Trophoblast cell (in vitro differentiated cells and primary cell): ENCODE results near the gene KPNA4.
"Not testable (repeated sequence)": the region's sequence is repeated elsewhere in the genome, so short reads cannot be mapped to it uniquely, and the experiment has no call there.

ENCODE experiments used
- DNase-seq, 2 donors: peaks; one replicate each; pipeline ENCODE4 v3.0.0-alpha.2; 2016
- H2AFZ ChIP-seq: 2 replicates; pipeline ENCODE4 v1.6.1; 2013; ENCODE audit warnings: low read length, moderate library complexity, mild to moderate bottlenecking; ENCODE audit not compliant: insufficient read depth, poor library complexity
- H2AK5ac ChIP-seq: 2 replicates; pipeline ENCODE4 v1.6.1; 2013; ENCODE audit warnings: mild to moderate bottlenecking, low read length
- H2BK120ac ChIP-seq: 2 replicates; pipeline ENCODE4 v1.6.1; 2013; ENCODE audit warnings: low read length, mild to moderate bottlenecking, moderate library complexity; ENCODE audit not compliant: insufficient read depth, poor library complexity
- H2BK12ac ChIP-seq: 2 replicates; pipeline ENCODE4 v1.6.1; 2013; ENCODE audit warnings: mild to moderate bottlenecking, low read length, moderate library complexity
- H2BK5ac ChIP-seq: 2 replicates; pipeline ENCODE4 v1.6.1; 2013; ENCODE audit warnings: low read length, low read depth, moderate library complexity, mild to moderate bottlenecking; ENCODE audit not compliant: poor library complexity
- H3K14ac ChIP-seq: 2 replicates; pipeline ENCODE4 v1.6.1; 2013; ENCODE audit warnings: mild to moderate bottlenecking, low read length
- H3K18ac ChIP-seq: 2 replicates; pipeline ENCODE4 v1.6.1; 2013; ENCODE audit warnings: mild to moderate bottlenecking, low read length
- H3K23ac ChIP-seq: 2 replicates; pipeline ENCODE4 v1.6.1; 2013; ENCODE audit warnings: low read length
- H3K27ac ChIP-seq: 2 replicates; pipeline ENCODE4 v1.5.1; 2013; ENCODE audit warnings: low read depth, mild to moderate bottlenecking, inconsistent platforms, low read length, moderate library complexity
- H3K27me3 ChIP-seq: 2 replicates; pipeline ENCODE4 v1.6.1; 2013; ENCODE audit warnings: inconsistent platforms, mild to moderate bottlenecking, low read length, moderate library complexity; ENCODE audit not compliant: insufficient read depth
- H3K36me3 ChIP-seq, 2 experiments: 1 replicate in 1 of 2; 2 replicates in 1 of 2; pipeline ENCODE4 v1.6.1; 2013; ENCODE audit warnings: low read length in 2 of 2, mild to moderate bottlenecking in 2 of 2, moderate library complexity in 1 of 2; ENCODE audit not compliant: insufficient read depth in 2 of 2, control insufficient read depth in 1 of 2
- H3K4ac ChIP-seq: 2 replicates; pipeline ENCODE4 v1.6.1; 2013; ENCODE audit warnings: low read depth, mild to moderate bottlenecking, low read length, moderate library complexity
- H3K4me1 ChIP-seq, 2 experiments: 1 replicate in 1 of 2; 2 replicates in 1 of 2; pipeline ENCODE4 v1.6.1; 2013; ENCODE audit warnings: low read length in 2 of 2, mild to moderate bottlenecking in 2 of 2, moderate library complexity in 1 of 2; ENCODE audit not compliant: insufficient read depth in 2 of 2, control insufficient read depth in 1 of 2
- H3K4me2 ChIP-seq: 2 replicates; pipeline ENCODE4 v1.6.1; 2013; ENCODE audit warnings: inconsistent platforms, mild to moderate bottlenecking, low read length, moderate library complexity
- H3K4me3 ChIP-seq: 2 replicates; pipeline ENCODE4 v1.5.1; 2013; ENCODE audit warnings: mild to moderate bottlenecking, low read depth, low read length, inconsistent platforms
- H3K79me1 ChIP-seq: one replicate; pipeline ENCODE4 v1.6.1; 2013; ENCODE audit warnings: low read length
- H3K79me2 ChIP-seq: 2 replicates; pipeline ENCODE4 v1.6.1; 2013; ENCODE audit warnings: low read length, mild to moderate bottlenecking; ENCODE audit not compliant: control insufficient read depth, insufficient read depth, poor library complexity
- H3K9ac ChIP-seq: 2 replicates; pipeline ENCODE4 v1.6.1; 2013; ENCODE audit warnings: mild to moderate bottlenecking, low read length
- H3K9me3 ChIP-seq: 2 replicates; pipeline ENCODE4 v1.6.1; 2013; ENCODE audit warnings: low read depth, mild to moderate bottlenecking, control low read depth, inconsistent platforms, low read length; ENCODE audit not compliant: insufficient read depth
- H4K12ac ChIP-seq: 2 replicates; pipeline ENCODE4 v1.6.1; 2013; ENCODE audit warnings: low read depth, mild to moderate bottlenecking, low read length, moderate library complexity
- H4K8ac ChIP-seq: 2 replicates; pipeline ENCODE4 v1.6.1; 2013; ENCODE audit warnings: low read depth, mild to moderate bottlenecking, low read length, moderate library complexity
- H4K91ac ChIP-seq: one replicate; pipeline ENCODE4 v1.6.1; 2013; ENCODE audit warnings: low read depth, mild to moderate bottlenecking, low read length, moderate library complexity
- WGBS: extraction: QIAGEN DNeasy Blood & Tissue Kit; methylation state at CpG from one replicate; pipeline ENCODE4 v1.1.7; 2013; ENCODE audit warnings: missing lambda C conversion rate; ENCODE audit not compliant: insufficient read length, insufficient coverage; ENCODE audit errors: extremely low coverage; 5-methylcytosine and 5-hydroxymethylcytosine counted together

Gene KPNA4

GRCh38 chr3:160608870-160609269 lies 43.5 kb upstream of the KPNA4 start:
- H3K27me3 ChIP-seq = no peaks in the 10 kb centered on the region
- no peaks in the 10 kb centered on the region for H3K4me1 ChIP-seq
- no peak overlapping the region for H3K23ac ChIP-seq
- H3K36me3 ChIP-seq = no peaks in the 10 kb centered on the region
- WGBS = no CpG with 5 or more reads among the region's 2 CpGs
- H3K4me3 ChIP-seq = no peak overlapping the region
- no peak overlapping the region for H4K12ac ChIP-seq
- H3K9me3 ChIP-seq = no peaks in the 10 kb centered on the region
- no peaks in the 10 kb centered on the region for H3K79me1 ChIP-seq
- no peak overlapping the region for H2AFZ ChIP-seq
- no peak overlapping the region for H2AK5ac ChIP-seq
- H2BK12ac ChIP-seq = no peak overlapping the region
- no peak overlapping the region for H3K4me2 ChIP-seq
- no peak overlapping the region for H3K18ac ChIP-seq
- no peak overlapping the region for H3K27ac ChIP-seq
- H3K79me2 ChIP-seq = no peaks in the 10 kb centered on the region
- no peak overlapping the region for H4K8ac ChIP-seq
- no peak overlapping the region for H2BK5ac ChIP-seq
- H3K4ac ChIP-seq = no peak overlapping the region
- H3K9ac ChIP-seq = no peak overlapping the region
- no peak overlapping the region for H3K14ac ChIP-seq
- no peak for DNase-seq
- H2BK120ac ChIP-seq = no peak overlapping the region
- H4K91ac ChIP-seq = no peak overlapping the region

- H3K4me2 ChIP-seq = no peak overlapping the region
- no peak overlapping the region for H3K27ac ChIP-seq
- H2BK5ac ChIP-seq = no peak overlapping the region
- WGBS = no CpG with 5 or more reads among the region's 3 CpGs
- no peak overlapping the region for H2BK120ac ChIP-seq
- H3K14ac ChIP-seq = no peak overlapping the region
- no peaks in the 10 kb centered on the region for H3K79me2 ChIP-seq
- H2AK5ac ChIP-seq = no peak overlapping the region
- no peaks in the 10 kb centered on the region for H3K79me1 ChIP-seq
- H4K12ac ChIP-seq = no peak overlapping the region
- H2AFZ ChIP-seq = no peak overlapping the region
- H2BK12ac ChIP-seq = no peak overlapping the region
- no peak overlapping the region for H3K9ac ChIP-seq
- no peak for DNase-seq
- H4K91ac ChIP-seq = no peak overlapping the region
- H3K4me1 ChIP-seq = no peaks in the 10 kb centered on the region
- H3K23ac ChIP-seq = no peak overlapping the region
- H3K18ac ChIP-seq = no peak overlapping the region
- H3K4me3 ChIP-seq = no peak overlapping the region
- no peaks in the 10 kb centered on the region for H3K9me3 ChIP-seq
- H4K8ac ChIP-seq = no peak overlapping the region
- no peaks in the 10 kb centered on the region for H3K36me3 ChIP-seq
- no peak overlapping the region for H3K4ac ChIP-seq
- no peaks in the 10 kb centered on the region for H3K27me3 ChIP-seq
These were observed 42.5 kb upstream of the KPNA4 start for GRCh38 chr3:160607826-160608225.

- Histone ChIP-seq H3K4me1 (no peaks in the 10 kb centered on the region), H3K4me2 (no peak overlapping the region), H3K36me3 (no peaks in the 10 kb centered on the region), H3K9me3 (no peaks in the 10 kb centered on the region), H3K18ac (no peak overlapping the region), H3K27ac (no peak overlapping the region), H4K8ac (no peak overlapping the region), H4K12ac (no peak overlapping the region), H3K79me1 (no peaks in the 10 kb centered on the region), H3K4me3 (no peak overlapping the region), H3K79me2 (no peaks in the 10 kb centered on the region), H4K91ac (no peak overlapping the region), H3K9ac (no peak overlapping the region), H3K23ac (no peak overlapping the region), H3K27me3 (no peaks in the 10 kb centered on the region), H2BK5ac (no peak overlapping the region), H3K14ac (no peak overlapping the region), H2AK5ac (no peak overlapping the region), H2AFZ (no peak overlapping the region), H2BK120ac (no peak overlapping the region), H2BK12ac (no peak overlapping the region), H3K4ac (no peak overlapping the region)
- DNase-seq = no peak
These were observed 39.9 kb upstream of the KPNA4 start for GRCh38 chr3:160605315-160605714.

GRCh38 chr3:160603845-160604244 lies 38.5 kb upstream of the KPNA4 start:
- H3K27ac ChIP-seq, H3K4ac ChIP-seq, H3K4me2 ChIP-seq, H2BK5ac ChIP-seq, H3K79me2 ChIP-seq, H2BK120ac ChIP-seq, H4K12ac ChIP-seq, H3K14ac ChIP-seq, H4K91ac ChIP-seq, H3K27me3 ChIP-seq, H2AFZ ChIP-seq, H3K36me3 ChIP-seq, H3K9ac ChIP-seq, H3K4me1 ChIP-seq, H2AK5ac ChIP-seq, DNase-seq, H3K9me3 ChIP-seq, H3K4me3 ChIP-seq, H3K18ac ChIP-seq, H2BK12ac ChIP-seq, H3K23ac ChIP-seq, H3K79me1 ChIP-seq, H4K8ac ChIP-seq: not testable (repeated sequence)
- no CpG with 5 or more reads among the region's 3 CpGs for WGBS

GRCh38 chr3:160602259-160602658 lies 36.9 kb upstream of the KPNA4 start:
- no peak for DNase-seq

More at GRCh38 chr3:160602259-160602658, 36.9 kb upstream of the KPNA4 start:
- Histone ChIP-seq H3K18ac (no peak overlapping the region), H3K27ac (no peak overlapping the region), H2BK120ac (no peak overlapping the region), H4K12ac (no peak overlapping the region), H3K27me3 (no peaks in the 10 kb centered on the region), H3K14ac (no peak overlapping the region), H3K9me3 (no peaks in the 10 kb centered on the region), H2AFZ (no peak overlapping the region), H3K4me1 (no peaks in the 10 kb centered on the region), H2BK12ac (no peak overlapping the region), H3K4ac (no peak overlapping the region), H3K79me2 (no peaks in the 10 kb centered on the region), H3K23ac (no peak overlapping the region), H4K8ac (no peak overlapping the region), H3K9ac (no peak overlapping the region), H3K4me3 (no peak overlapping the region), H4K91ac (no peak overlapping the region), H3K36me3 (no peaks in the 10 kb centered on the region), H2AK5ac (no peak overlapping the region), H3K4me2 (no peak overlapping the region), H2BK5ac (no peak overlapping the region), H3K79me1 (no peaks in the 10 kb centered on the region)
